HepG2 (cell line): Measurements from ENCODE around the gene PLK5. TPM values are rescaled to one million over a fixed set of nuclear protein-coding genes. Genes with fewer than 3 reads are reported as not detected.

Experiments used
- ATAC-seq: fragments of 200-7000 bp; cut with Tn5 transposase; 3 replicates; pipeline ENCODE4 v1.9.1; 2020; ENCODE audit warnings: mild to moderate bottlenecking, moderate library complexity
- BruUV-seq: library from RNA; stranded (reverse); fragments of 400-500 nt; replicated peaks from 2 replicates; lab custom pipeline; 2021; lab: Mats Ljungman, UMichigan
- CTCF ChIA-PET: fragments of 300-600 bp; formaldehyde crosslinking; extraction: SDS; loops from one replicate; lab custom pipeline; 2021; ENCODE audit warnings: low total read pairs, inconsistent platforms, low intra/inter-chr PET ratio; lab: Yijun Ruan, JAX
- POLR2A ChIA-PET: fragments of 350-600 bp; sonication (Branson Sonifier 250); formaldehyde crosslinking; loops from one replicate; lab custom pipeline; 2020; ENCODE audit warnings: antibody characterized with exemption, inconsistent platforms; lab: Yijun Ruan, JAX
- DNase-seq: peaks from one replicate; pipeline ENCODE4 v3.0.0-alpha.2; 2015; ENCODE audit warnings: low spot score
- FAIRE-seq: peaks from 3 replicates; lab custom pipeline; 2011; peaks lifted over from hg19 to GRCh38; lab: Jason Lieb, UNC
- H2AFZ ChIP-seq: one replicate; pipeline ENCODE4 v1.6.1; 2011; ENCODE audit warnings: low read length, inconsistent platforms
- H3K27ac ChIP-seq: fragments of 300-600 bp; 3 replicates; pipeline ENCODE4 v1.8.0; 2011; ENCODE audit warnings: mixed run types, mild to moderate bottlenecking, mixed read lengths, low read length, inconsistent platforms; ENCODE audit not compliant: insufficient read depth; ENCODE audit errors: extremely low read length
- H3K27me3 ChIP-seq, 2 experiments: fragments of 200-600 bp in 1 of 2; 2 replicates in 1 of 2; 3 replicates in 1 of 2; pipeline versions ENCODE4 v1.6.0 to v1.8.0; 2011; ENCODE audit warnings: low read length in 2 of 2, mild to moderate bottlenecking in 2 of 2, moderate library complexity in 2 of 2, inconsistent platforms in 1 of 2; ENCODE audit not compliant: insufficient read depth in 2 of 2, control insufficient read depth in 1 of 2
- H3K36me3 ChIP-seq, 2 experiments: fragments of 200-600 bp in 1 of 2; replicated peaks in 1 of 2; 2 replicates in 1 of 2; 3 replicates in 1 of 2; pipeline versions ENCODE4 v1.5.1 to v1.8.0; 2011; ENCODE audit warnings: low read length in 2 of 2, inconsistent platforms in 1 of 2; ENCODE audit not compliant: insufficient read depth in 2 of 2, control insufficient read depth in 1 of 2
- H3K4me1 ChIP-seq: 2 replicates; pipeline ENCODE4 v1.5.1; 2012; ENCODE audit warnings: low read length, inconsistent platforms; ENCODE audit not compliant: insufficient read depth
- H3K4me2 ChIP-seq: 2 replicates; pipeline ENCODE4 v1.6.0; 2011; ENCODE audit warnings: low read depth, low read length, inconsistent platforms
- H3K4me3 ChIP-seq, 3 experiments: fragments of 200-600 bp in 1 of 3; sonication (generic), shearing (Covaris generic) in 1 of 3; replicated peaks in 1 of 3; 2 replicates each; pipeline ENCODE4 v1.5.1; 2011 to 2016; ENCODE audit warnings: low read length in 3 of 3, inconsistent platforms in 2 of 3, low read depth in 2 of 3, mild to moderate bottlenecking in 2 of 3, control low read depth in 1 of 3, mixed read lengths in 1 of 3; ENCODE audit not compliant: insufficient read depth in 1 of 3
- H3K79me2 ChIP-seq: one replicate; pipeline ENCODE4 v1.6.1; 2011; ENCODE audit warnings: low read length, inconsistent platforms; ENCODE audit not compliant: insufficient read depth
- H3K9ac ChIP-seq: 2 replicates; pipeline ENCODE4 v1.6.0; 2011; ENCODE audit warnings: mild to moderate bottlenecking, low read depth, low read length, inconsistent platforms; ENCODE audit not compliant: insufficient read depth
- H3K9me3 ChIP-seq: 2 replicates; pipeline ENCODE4 v1.5.1; 2012; ENCODE audit warnings: mild to moderate bottlenecking, low read length
- H4K20me1 ChIP-seq: 2 replicates; pipeline ENCODE4 v1.6.0; 2011; ENCODE audit warnings: inconsistent platforms, mild to moderate bottlenecking, low read length, moderate library complexity; ENCODE audit not compliant: insufficient read depth
- AGO2 ChIP-seq: fragments of 200-400 bp; formaldehyde crosslinking; optimal IDR thresholded peaks from 2 replicates; pipeline ENCODE3; 2017; ENCODE audit warnings: mild to moderate bottlenecking, low read depth, low read length, moderate library complexity
- ATF4 ChIP-seq, 2 experiments: fragments of 450-650 bp in 1 of 2; sonication (generic) in 1 of 2; formaldehyde crosslinking; IDR thresholded peaks; 2 replicates each; pipeline versions ENCODE4 v1.5.0 to v1.8.0; 2020 to 2022; ENCODE audit warnings: mild to moderate bottlenecking in 1 of 2, missing genetic modification reagents in 1 of 2
- GABPA ChIP-seq, 2 experiments: IDR thresholded peaks; 2 replicates each; pipeline ENCODE4 v1.6.1; 2011 to 2016; ENCODE audit warnings: low read depth in 2 of 2, low read length in 1 of 2, missing biosample characterization in 1 of 2, missing genetic modification characterization in 1 of 2
- GZF1 ChIP-seq: sonication (generic); formaldehyde crosslinking; IDR thresholded peaks from 2 replicates; pipeline ENCODE4 v1.5.1; 2020; ENCODE audit warnings: mild to moderate bottlenecking, missing genetic modification reagents
- USF2 ChIP-seq, 2 experiments: sonication (generic) in 1 of 2; formaldehyde crosslinking in 1 of 2; IDR thresholded peaks; 2 replicates each; pipeline versions ENCODE4 v1.5.1 to v1.6.1; 2011 to 2020; ENCODE audit warnings: borderline replicate concordance in 1 of 2, low read depth in 1 of 2, low read length in 1 of 2, mild to moderate bottlenecking in 1 of 2, missing genetic modification reagents in 1 of 2, moderate library complexity in 1 of 2
- ZNF121 ChIP-seq: sonication (generic); formaldehyde crosslinking; IDR thresholded peaks from 2 replicates; pipeline ENCODE4 v1.5.0; 2020; ENCODE audit warnings: mild to moderate bottlenecking, missing genetic modification reagents
- ZNF557 ChIP-seq: sonication (generic); formaldehyde crosslinking; IDR thresholded peaks from 2 replicates; pipeline ENCODE4 v1.4.0; 2020; ENCODE audit warnings: missing genetic modification reagents
- WGBS: methylation state at CpG from one replicate; pipeline ENCODE4 v1.1.6; 2017; ENCODE audit warnings: low lambda C conversion rate; 5-methylcytosine and 5-hydroxymethylcytosine counted together
- in situ Hi-C: cut with HindIII; loops from 2 replicates; pipeline ENCODE4 v1.10.0; 2017; ENCODE audit warnings: low pct_unique_long_range_greater_than_20kb; ENCODE audit not compliant: extremely low pct_ligation_motif_present
- intact Hi-C: fragments of 100-400 bp; cut with micrococcal nuclease; formaldehyde crosslinking; loops from one replicate; pipeline ENCODE4 v1.10.0; 2022; ENCODE audit not compliant: unreplicated experiment
- polyA plus RNA-seq, 8 experiments: library from polyadenylated mRNA; depleted of rRNA in 3 of 8; stranded (reverse) in 7 of 8; unstranded in 1 of 8; fragments of >200 nt; fragmentation: Illumina TruSeq in 4 of 8; extraction: Trizol in 4 of 8; gene quantifications; 2 replicates each; pipeline versions ENCODE4 v1.2.1 to v1.2.3, GENCODE V29; 2011 to 2016; ENCODE audit warnings: low read depth in 4 of 8, missing spikeins in 1 of 8, mixed read lengths in 1 of 8; ENCODE audit not compliant: insufficient read depth in 1 of 8
- total RNA-seq, 5 experiments: library from RNA; depleted of rRNA; stranded (reverse); fragments of >200 nt; fragmentation: Illumina TruSeq; extraction: Trizol; gene quantifications; 2 replicates each; pipeline ENCODE4 v1.2.3, GENCODE V29; 2016; ENCODE audit warnings: low read depth in 1 of 5

Gene PLK5
- total and polyA plus RNA-seq, 2 of the 13 experiments (the other 11 are each of a cell fraction or from before 2014, with no cell fraction given): not detected

GRCh38 chr19:1532003-1532402 lies 8.1 kb downstream of the PLK5 start:
- H3K4me3 ChIP-seq: no peak overlapping the region
- ATAC-seq: no peak
- H3K36me3 ChIP-seq: no peaks in the 10 kb centered on the region
- 0 out of 2 replicates have a peak, but pooled peaks have one; percentile 30 for TF ChIP-seq GZF1 (CRISPR knock-in tag)
- TF ChIP-seq ZNF121 (CRISPR knock-in tag): peak; percentile 87
- no peak for TF ChIP-seq GABPA (IDR thresholded peaks at IDR 0.05; ENCODE audit: low read depth, low read length)
- TF ChIP-seq GABPA (CRISPR knock-in tag; IDR thresholded peaks at IDR 0.05; ENCODE audit: low read depth): no peak
- TF ChIP-seq ZNF557 (CRISPR knock-in tag): no peak
- H3K9me3 ChIP-seq: no peaks in the 10 kb centered on the region
- H3K4me1 ChIP-seq: no peaks in the 10 kb centered on the region
- WGBS: 54% methylated on average over 9 of the region's 9 CpGs
- in situ Hi-C loops: no loop called here
- FAIRE-seq: no peak
- BruUV-seq: no TSS peak
- H2AFZ ChIP-seq: no peak overlapping the region
- no peak overlapping the region for H3K4me2 ChIP-seq
- POLR2A ChIA-PET: no interaction called here
- CTCF ChIA-PET: no interaction called here
- H4K20me1 ChIP-seq: no peaks in the 10 kb centered on the region
- no peaks in the 10 kb centered on the region for H3K79me2 ChIP-seq
- H3K9ac ChIP-seq: no peak overlapping the region
- no peak for DNase-seq
- intact Hi-C loops: no loop called here
- no peak overlapping the region for H3K27ac ChIP-seq
- peaks cover 5 to 23% of the 10 kb centered on the region in 2 experiments for H3K27me3 ChIP-seq

GRCh38 chr19:1533510-1534150 lies 9.8 kb downstream of the PLK5 start:
- Histone ChIP-seq H3K27me3 (peaks cover 4 to 23% of the 10 kb centered on the region in 2 experiments), H3K9me3 (no peaks in the 10 kb centered on the region), H2AFZ (no peak overlapping the region), H3K79me2 (no peaks in the 10 kb centered on the region), H3K9ac (no peak overlapping the region), H4K20me1 (no peaks in the 10 kb centered on the region), H3K4me3 (no peak overlapping the region), H3K36me3 (no peaks in the 10 kb centered on the region), H3K27ac (no peak overlapping the region), H3K4me1 (peaks cover under 1% of the 10 kb centered on the region; the same call in 1 of the 2 replicates), H3K4me2 (no peak overlapping the region)
- TF ChIP-seq USF2 (IDR thresholded peaks at IDR 0.05; ENCODE audit: low read depth, low read length) (peak; percentile 12; the same call in 1 of the 2 replicates), USF2 (CRISPR knock-in tag; IDR thresholded peaks at IDR 0.05; ENCODE audit: borderline replicate concordance) (no peak), ATF4 (CRISPR knock-in tag; IDR thresholded peaks at IDR 0.05) (no peak), AGO2 (peak; percentile 49)
- no peak for DNase-seq
- FAIRE-seq: no peak
- CTCF ChIA-PET: no interaction called here
- in situ Hi-C loops (no loop called here), intact Hi-C loops (no loop called here)
- POLR2A ChIA-PET: no interaction called here
- BruUV-seq: no TSS peak
- peak; percentile 19 for ATAC-seq
- WGBS: 51% methylated on average over 8 of the region's 23 CpGs
